GM12875 (cell line): ENCODE data around the gene VPS13D.
"Not testable (repeated sequence)": the region's sequence is repeated elsewhere in the genome, so short reads cannot be mapped to it uniquely, and the experiment has no call there.

Source experiments
- H3K4me3 ChIP-seq: one replicate; pipeline ENCODE4 v1.5.1; 2011; ENCODE audit warnings: low read depth, low read length, control low read depth
- TF ChIP-seq, protein P1 (sequence below): IDR thresholded peaks from 2 replicates; pipeline ENCODE4 v1.5.1; 2011; ENCODE audit warnings: low read depth, mild to moderate bottlenecking, control low read depth, inconsistent platforms, low read length, moderate library complexity, borderline replicate concordance; ENCODE audit not compliant: insufficient read depth

Gene VPS13D

DNA sequence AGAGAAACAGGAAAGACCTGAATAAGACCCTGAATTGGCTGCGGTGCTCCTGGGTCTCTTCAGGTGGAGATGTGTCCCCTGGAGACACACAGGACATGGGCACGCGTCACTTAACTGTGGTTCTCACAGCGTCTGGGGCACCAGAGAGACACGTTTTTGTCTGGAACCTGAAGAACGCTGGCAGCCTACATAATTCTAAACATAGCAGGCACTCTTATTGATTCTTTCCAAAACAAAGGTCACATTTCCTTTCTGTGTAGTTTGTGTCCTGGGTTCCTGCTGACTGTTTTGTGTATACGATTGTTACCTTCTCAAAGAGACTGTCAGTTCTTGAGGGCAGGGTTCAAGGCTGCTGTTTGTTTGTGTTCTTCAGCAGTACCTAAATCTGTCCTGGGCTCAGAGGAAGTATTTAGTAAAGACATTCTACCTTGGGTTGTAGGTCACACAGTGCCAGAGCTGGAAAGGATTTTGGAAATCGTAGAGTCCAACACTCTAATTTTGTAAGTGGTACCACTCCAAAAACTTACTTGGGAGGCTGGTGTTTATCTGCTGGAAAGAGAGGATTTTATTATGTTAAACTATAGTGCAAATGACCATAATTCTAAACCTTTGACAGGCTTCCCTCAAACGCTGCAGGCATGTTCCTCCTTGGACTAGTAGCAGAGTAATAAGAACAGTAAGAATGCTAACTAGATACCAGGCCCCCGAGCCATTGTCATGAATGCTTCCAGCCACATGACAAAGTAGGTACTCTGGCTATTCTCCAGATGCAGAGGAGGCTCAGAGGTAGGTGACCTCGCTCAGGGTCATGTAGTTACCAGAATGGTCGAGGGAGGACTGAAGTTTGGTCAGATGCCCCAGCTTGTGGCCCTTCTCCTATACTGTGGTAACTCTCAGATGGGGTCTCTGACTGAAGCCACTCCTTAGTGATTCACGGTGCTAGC lies 223.8 kb downstream of the VPS13D start:
- no peak overlapping the region for H3K4me3 ChIP-seq
- TF ChIP-seq, protein P1, sequence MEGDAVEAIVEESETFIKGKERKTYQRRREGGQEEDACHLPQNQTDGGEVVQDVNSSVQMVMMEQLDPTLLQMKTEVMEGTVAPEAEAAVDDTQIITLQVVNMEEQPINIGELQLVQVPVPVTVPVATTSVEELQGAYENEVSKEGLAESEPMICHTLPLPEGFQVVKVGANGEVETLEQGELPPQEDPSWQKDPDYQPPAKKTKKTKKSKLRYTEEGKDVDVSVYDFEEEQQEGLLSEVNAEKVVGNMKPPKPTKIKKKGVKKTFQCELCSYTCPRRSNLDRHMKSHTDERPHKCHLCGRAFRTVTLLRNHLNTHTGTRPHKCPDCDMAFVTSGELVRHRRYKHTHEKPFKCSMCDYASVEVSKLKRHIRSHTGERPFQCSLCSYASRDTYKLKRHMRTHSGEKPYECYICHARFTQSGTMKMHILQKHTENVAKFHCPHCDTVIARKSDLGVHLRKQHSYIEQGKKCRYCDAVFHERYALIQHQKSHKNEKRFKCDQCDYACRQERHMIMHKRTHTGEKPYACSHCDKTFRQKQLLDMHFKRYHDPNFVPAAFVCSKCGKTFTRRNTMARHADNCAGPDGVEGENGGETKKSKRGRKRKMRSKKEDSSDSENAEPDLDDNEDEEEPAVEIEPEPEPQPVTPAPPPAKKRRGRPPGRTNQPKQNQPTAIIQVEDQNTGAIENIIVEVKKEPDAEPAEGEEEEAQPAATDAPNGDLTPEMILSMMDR: no peak

DNA sequence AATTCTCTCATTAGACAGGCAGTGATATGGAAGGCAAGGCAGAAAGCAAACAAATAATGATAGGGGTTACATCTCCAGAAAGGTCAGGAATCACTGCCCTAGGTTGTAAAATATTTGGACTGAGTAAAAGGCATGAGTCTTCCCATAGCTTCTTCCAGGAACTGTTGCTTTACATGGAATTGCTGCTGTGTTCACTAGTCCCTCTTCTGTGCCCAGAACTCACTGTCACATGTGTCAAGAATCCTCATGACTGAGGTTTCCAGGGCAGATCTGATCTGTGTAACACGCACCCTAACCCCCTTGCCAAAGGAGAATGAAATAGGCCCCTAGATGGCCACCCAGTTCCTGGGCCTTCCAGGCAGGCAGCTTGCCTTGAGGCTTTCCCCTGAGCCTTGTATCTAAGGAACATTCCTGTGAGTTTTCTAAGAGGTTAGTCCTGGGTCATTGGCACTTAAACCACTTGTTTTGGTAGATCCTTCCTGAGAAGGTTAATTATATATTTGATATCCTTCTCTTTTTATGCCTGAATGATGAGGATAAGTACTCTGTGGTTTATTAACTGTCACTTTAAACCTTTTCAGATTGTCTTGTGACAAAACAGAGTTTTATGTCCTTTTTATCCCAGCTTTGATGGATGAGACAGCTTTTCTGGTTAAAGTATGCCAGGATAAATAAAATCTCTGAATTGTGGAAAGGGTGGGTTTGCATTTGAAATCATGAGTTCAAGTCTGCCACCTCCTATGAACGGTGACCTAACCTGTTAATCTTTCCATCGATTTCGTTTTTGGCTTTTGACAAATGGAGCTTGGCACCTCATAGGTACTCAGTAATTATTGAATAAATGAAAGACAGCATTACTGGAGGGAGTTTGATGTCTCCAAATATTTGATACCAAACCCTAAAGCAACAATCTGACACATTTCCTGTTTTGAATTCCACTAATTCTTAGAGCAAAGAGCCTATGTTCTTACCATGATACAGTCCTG lies 224.9 kb downstream of the VPS13D start:
- H3K4me3 ChIP-seq: no peak overlapping the region
- TF ChIP-seq, protein P1: no peak

DNA sequence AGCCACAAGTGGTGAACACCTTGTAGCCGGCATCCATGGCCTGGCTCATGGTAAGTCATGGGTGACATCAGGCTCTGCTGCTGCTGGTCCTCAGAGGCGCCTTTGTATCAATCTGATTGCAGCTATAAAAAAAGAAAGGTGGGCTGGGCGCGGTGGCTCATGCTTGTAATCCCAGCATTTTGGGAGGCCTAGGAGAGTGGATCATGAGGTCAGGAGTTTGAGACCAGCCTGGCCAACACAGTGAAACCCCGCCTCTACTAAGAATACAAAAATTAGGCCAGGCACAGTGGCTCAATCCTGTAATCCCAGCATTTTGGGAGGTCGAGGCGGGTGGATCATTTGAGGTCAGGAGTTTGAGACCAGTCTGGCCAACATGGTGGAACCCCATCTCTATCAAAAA lies 226.3 kb downstream of the VPS13D start:
- H3K4me3 ChIP-seq: not testable (repeated sequence)

DNA sequence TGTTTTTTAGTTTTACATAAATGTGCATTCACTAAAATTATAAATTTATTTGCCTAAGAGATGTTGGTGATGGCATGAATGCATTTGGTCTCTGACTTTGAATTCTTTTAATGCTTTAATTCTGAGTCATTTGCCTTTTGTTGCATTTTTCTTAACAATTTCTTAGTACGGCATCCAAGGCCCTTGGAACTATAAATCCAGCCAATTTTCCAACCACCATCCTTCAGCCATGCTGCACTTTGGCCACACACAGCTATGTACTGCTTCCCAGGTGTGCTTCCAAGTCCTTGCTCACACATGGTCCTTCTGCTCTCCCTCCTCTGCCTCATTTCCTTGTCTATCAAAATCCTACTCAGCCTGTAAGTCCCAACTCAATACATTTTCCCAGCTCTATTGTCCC lies 227.1 kb downstream of the VPS13D start:
- TF ChIP-seq, protein P1: no peak
- H3K4me3 ChIP-seq: no peak overlapping the region

DNA sequence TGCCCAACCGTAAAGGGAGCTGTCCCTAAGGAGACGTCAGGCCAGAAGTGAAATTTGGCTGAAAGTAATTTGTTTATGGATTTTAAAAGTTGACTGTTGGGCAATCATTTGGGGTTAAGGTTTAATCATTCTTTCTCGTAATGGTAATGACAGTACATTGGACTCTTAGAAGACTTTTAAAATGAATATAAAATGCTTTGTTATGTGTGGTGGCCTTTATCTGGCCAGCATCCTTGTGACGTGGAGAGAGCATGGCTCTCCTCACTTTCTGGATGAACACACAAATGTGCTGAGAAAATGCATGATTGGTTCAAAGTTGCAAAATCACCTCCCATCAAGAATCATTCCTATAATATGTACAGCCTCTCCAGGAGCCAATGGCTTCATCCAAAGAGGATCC lies 227.9 kb downstream of the VPS13D start:
- TF ChIP-seq, protein P1: no peak
- no peak overlapping the region for H3K4me3 ChIP-seq

DNA sequence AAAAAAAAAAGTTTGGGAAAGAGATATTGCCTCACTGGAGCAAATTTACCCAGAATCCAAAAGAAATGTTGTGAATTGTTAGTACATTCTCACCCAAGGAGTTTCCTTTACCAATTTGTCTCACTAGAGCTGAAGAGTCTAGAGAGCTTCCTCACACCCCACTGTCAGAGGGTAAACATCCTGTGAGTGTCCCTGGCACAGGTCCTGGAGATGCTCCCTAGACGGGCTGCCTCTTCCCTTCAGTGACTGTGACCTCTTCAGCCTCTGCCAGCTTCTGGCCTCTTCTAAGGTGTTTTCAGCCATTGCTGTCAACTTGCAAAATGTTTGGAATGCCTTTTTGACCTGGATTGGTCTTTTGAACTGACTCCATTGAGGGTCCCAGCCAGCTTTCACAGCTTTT lies 228.7 kb downstream of the VPS13D start:
- TF ChIP-seq, protein P1: no peak
- H3K4me3 ChIP-seq: no peak overlapping the region

DNA sequence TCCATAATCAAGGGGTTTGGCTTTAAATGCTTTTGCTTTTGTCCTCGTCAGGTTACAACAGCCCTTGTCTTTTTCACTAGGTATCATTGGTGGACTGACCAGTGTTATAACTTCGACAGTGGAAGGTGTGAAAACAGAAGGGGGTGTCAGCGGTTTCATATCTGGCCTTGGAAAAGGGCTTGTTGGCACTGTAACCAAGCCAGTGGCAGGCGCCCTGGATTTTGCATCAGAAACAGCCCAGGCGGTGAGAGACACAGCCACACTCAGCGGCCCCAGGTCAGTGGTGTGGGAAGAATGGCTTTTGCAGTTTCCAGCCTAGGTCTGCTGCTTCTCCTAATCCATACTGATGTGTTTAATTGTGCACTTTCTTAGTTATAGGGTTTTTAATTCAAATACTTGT lies 230.3 kb downstream of the VPS13D start:
- H3K4me3 ChIP-seq: no peak overlapping the region
- TF ChIP-seq, protein P1: no peak
